Activated CD4-positive, alpha-beta T cell treated with anti-CD3 and anti-CD28 coated beads, Interleukin-2, Interleukin-6, amounts not matched to agents 100 ng/mL and 50 ng/mL, durations not matched to agents 16 hours and 8 hours (primary cell): ENCODE measurements around the gene PNMA8C.
"Not testable (repeated sequence)": the region's sequence is repeated elsewhere in the genome, so short reads cannot be mapped to it uniquely, and the experiment has no call there.

ENCODE experiments used
- DNase-seq: peaks from one replicate; pipeline ENCODE4 v3.0.0-alpha.2; 2020

The PNMA8C gene

GRCh38 chr19:46386996-46387712, 41.6 kb downstream of the PNMA8C start:
- DNase-seq = no peak

GRCh38 chr19:46386151-46386550, 42.6 kb downstream of the PNMA8C start:
- no peak for DNase-seq

- DNase-seq = no peak
Observed at GRCh38 chr19:46385636-46386035, 43.1 kb downstream of the PNMA8C start.

- no peak for DNase-seq
Observed at GRCh38 chr19:46384396-46384795, 44.3 kb downstream of the PNMA8C start.

GRCh38 chr19:46383846-46384245, 44.9 kb downstream of the PNMA8C start:
- DNase-seq = no peak

GRCh38 chr19:46383171-46383815, 45.4 kb downstream of the PNMA8C start:
- no peak for DNase-seq

- no peak for DNase-seq
Observed at GRCh38 chr19:46381756-46382345, 46.9 kb downstream of the PNMA8C start.

GRCh38 chr19:46381346-46381745, 47.4 kb downstream of the PNMA8C start:
- no peak for DNase-seq

- DNase-seq = no peak
Observed at GRCh38 chr19:46380690-46381089, 48.0 kb downstream of the PNMA8C start.

GRCh38 chr19:46378268-46378667, 50.5 kb downstream of the PNMA8C start:
- DNase-seq = no peak

- DNase-seq = no peak
Observed at GRCh38 chr19:46376241-46377153, 52.2 kb downstream of the PNMA8C start.

- not testable (repeated sequence) for DNase-seq
Observed at GRCh38 chr19:46375476-46376067, 53.2 kb downstream of the PNMA8C start.
